ENCODE results near the gene CSGALNACT2.

CSGALNACT2 gene

GRCh38 chr10:43124094-43124521 is 14.1 kb upstream of the CSGALNACT2 start:
- DNase-seq (ENCODE audit: low read depth, low spot score) = no peak

- DNase-seq (ENCODE audit: low read depth, low spot score) = no peak
Measured at GRCh38 chr10:43124574-43125273, 13.5 kb upstream of the CSGALNACT2 start.

- no peak for DNase-seq (ENCODE audit: low read depth, low spot score)
Measured at GRCh38 chr10:43125274-43125845, 12.9 kb upstream of the CSGALNACT2 start.

- no peak for DNase-seq (ENCODE audit: low read depth, low spot score)
Measured at GRCh38 chr10:43125881-43126731, 12.1 kb upstream of the CSGALNACT2 start.

- no peak for DNase-seq (ENCODE audit: low read depth, low spot score)
Measured at GRCh38 chr10:43126759-43127424, 11.4 kb upstream of the CSGALNACT2 start.

- no peak for DNase-seq (ENCODE audit: low read depth, low spot score)
Measured at GRCh38 chr10:43127442-43127841, 10.8 kb upstream of the CSGALNACT2 start.

GRCh38 chr10:43128331-43128730 is 9.9 kb upstream of the CSGALNACT2 start:
- DNase-seq (ENCODE audit: low read depth, low spot score) = no peak

GRCh38 chr10:43128958-43129706 is 9.1 kb upstream of the CSGALNACT2 start:
- no peak for DNase-seq (ENCODE audit: low read depth, low spot score)

- DNase-seq (ENCODE audit: low read depth, low spot score) = no peak
Measured at GRCh38 chr10:43130770-43131171, 7.5 kb upstream of the CSGALNACT2 start.

GRCh38 chr10:43131256-43131655 is 7.0 kb upstream of the CSGALNACT2 start:
- DNase-seq (ENCODE audit: low read depth, low spot score) = no peak

GRCh38 chr10:43131906-43132305 is 6.3 kb upstream of the CSGALNACT2 start:
- no peak for DNase-seq (ENCODE audit: low read depth, low spot score)

GRCh38 chr10:43132867-43133787 is 5.1 kb upstream of the CSGALNACT2 start:
- no peak for DNase-seq (ENCODE audit: low read depth, low spot score)

- DNase-seq (ENCODE audit: low read depth, low spot score) = no peak
Measured at GRCh38 chr10:43134126-43134905, 3.9 kb upstream of the CSGALNACT2 start.

GRCh38 chr10:43135064-43135463 is 3.2 kb upstream of the CSGALNACT2 start:
- DNase-seq (ENCODE audit: low read depth, low spot score) = no peak

- DNase-seq (ENCODE audit: low read depth, low spot score) = no peak
Measured at GRCh38 chr10:43135656-43136055, 2.6 kb upstream of the CSGALNACT2 start.

GRCh38 chr10:43136432-43136831 is 1.8 kb upstream of the CSGALNACT2 start:
- no peak for DNase-seq (ENCODE audit: low read depth, low spot score)

- no peak for DNase-seq (ENCODE audit: low read depth, low spot score)
Measured at GRCh38 chr10:43136995-43137716, 1.1 kb upstream of the CSGALNACT2 start.

GRCh38 chr10:43137717-43138020 is 576 bp upstream of the CSGALNACT2 start:
- no peak for DNase-seq (ENCODE audit: low read depth, low spot score)

GRCh38 chr10:43138757-43139241 is 554 bp downstream of the CSGALNACT2 start:
- no peak for DNase-seq (ENCODE audit: low read depth, low spot score)
